ENCODE data around the gene ADAMTS6.

ADAMTS6 gene

GRCh38 chr5:65355301-65355700, 126.4 kb downstream of the ADAMTS6 start:
- TF ChIP-seq FOXP2 (optimal IDR thresholded peaks at IDR 0.05; ENCODE audit: borderline replicate concordance, extremely low read depth, extremely low read length, insufficient read depth) (no peak), REST (IDR thresholded peaks at IDR 0.05; ENCODE audit: insufficient read depth in 1 of 2, low read depth in 2 of 2, low read length in 2 of 2) (no peak), SIN3A (IDR thresholded peaks at IDR 0.05; ENCODE audit: borderline replicate concordance, insufficient read depth, low read length) (no peak), POLR2AphosphoS5 (IDR thresholded peaks at IDR 0.05; ENCODE audit: low read depth, low read length) (no peak), TAF1 (IDR thresholded peaks at IDR 0.05; ENCODE audit: borderline replicate concordance, insufficient read depth, low read length) (no peak)

GRCh38 chr5:65341835-65342234, 139.9 kb downstream of the ADAMTS6 start:
- TF ChIP-seq POLR2AphosphoS5 (IDR thresholded peaks at IDR 0.05; ENCODE audit: low read depth, low read length), result no peak
- TF ChIP-seq SIN3A (IDR thresholded peaks at IDR 0.05; ENCODE audit: borderline replicate concordance, insufficient read depth, low read length), result no peak
- TF ChIP-seq FOXP2 (optimal IDR thresholded peaks at IDR 0.05; ENCODE audit: borderline replicate concordance, extremely low read depth, extremely low read length, insufficient read depth), result no peak
- no peak for TF ChIP-seq REST (IDR thresholded peaks at IDR 0.05; ENCODE audit: insufficient read depth in 1 of 2, low read depth in 2 of 2, low read length in 2 of 2)
- no peak for TF ChIP-seq TAF1 (IDR thresholded peaks at IDR 0.05; ENCODE audit: borderline replicate concordance, insufficient read depth, low read length)

- TF ChIP-seq SIN3A (IDR thresholded peaks at IDR 0.05; ENCODE audit: borderline replicate concordance, insufficient read depth, low read length), result no peak
- no peak for TF ChIP-seq POLR2AphosphoS5 (IDR thresholded peaks at IDR 0.05; ENCODE audit: low read depth, low read length)
- no peak for TF ChIP-seq REST (IDR thresholded peaks at IDR 0.05; ENCODE audit: insufficient read depth in 1 of 2, low read depth in 2 of 2, low read length in 2 of 2)
- TF ChIP-seq TAF1 (IDR thresholded peaks at IDR 0.05; ENCODE audit: borderline replicate concordance, insufficient read depth, low read length), result no peak
- no peak for TF ChIP-seq FOXP2 (optimal IDR thresholded peaks at IDR 0.05; ENCODE audit: borderline replicate concordance, extremely low read depth, extremely low read length, insufficient read depth)
Observed at GRCh38 chr5:65338606-65339151, 143.0 kb downstream of the ADAMTS6 start.

- no peak for TF ChIP-seq FOXP2 (optimal IDR thresholded peaks at IDR 0.05; ENCODE audit: borderline replicate concordance, extremely low read depth, extremely low read length, insufficient read depth)
- TF ChIP-seq SIN3A (IDR thresholded peaks at IDR 0.05; ENCODE audit: borderline replicate concordance, insufficient read depth, low read length), result no peak
- no peak for TF ChIP-seq POLR2AphosphoS5 (IDR thresholded peaks at IDR 0.05; ENCODE audit: low read depth, low read length)
- no peak for TF ChIP-seq REST (IDR thresholded peaks at IDR 0.05; ENCODE audit: insufficient read depth in 1 of 2, low read depth in 2 of 2, low read length in 2 of 2)
- TF ChIP-seq TAF1 (IDR thresholded peaks at IDR 0.05; ENCODE audit: borderline replicate concordance, insufficient read depth, low read length), result no peak
Observed at GRCh38 chr5:65334077-65334476, 147.6 kb downstream of the ADAMTS6 start.

- TF ChIP-seq POLR2AphosphoS5 (IDR thresholded peaks at IDR 0.05; ENCODE audit: low read depth, low read length), result no peak
- no peak for TF ChIP-seq SIN3A (IDR thresholded peaks at IDR 0.05; ENCODE audit: borderline replicate concordance, insufficient read depth, low read length)
- no peak for TF ChIP-seq TAF1 (IDR thresholded peaks at IDR 0.05; ENCODE audit: borderline replicate concordance, insufficient read depth, low read length)
- no peak for TF ChIP-seq FOXP2 (optimal IDR thresholded peaks at IDR 0.05; ENCODE audit: borderline replicate concordance, extremely low read depth, extremely low read length, insufficient read depth)
- no peak for TF ChIP-seq REST (IDR thresholded peaks at IDR 0.05; ENCODE audit: insufficient read depth in 1 of 2, low read depth in 2 of 2, low read length in 2 of 2)
Observed at GRCh38 chr5:65332591-65332990, 149.1 kb downstream of the ADAMTS6 start.
